ENCODE results near the gene C1orf141. TPM values are rescaled to one million over a fixed set of nuclear protein-coding genes. Genes with fewer than 3 reads are reported as not detected.
"Not testable (repeated sequence)": the region's sequence is repeated elsewhere in the genome, so short reads cannot be mapped to it uniquely, and the experiment has no call there.

C1orf141 gene
- total RNA-seq, 6 experiments from 2014 or later, result not detected

- intact Hi-C loops (cut with DNase I), result no loop called here
- Histone ChIP-seq H3K36me3 (no peaks in the 10 kb centered on the region), H3K27ac (no peak overlapping the region), H3K4me1 (no peaks in the 10 kb centered on the region), H3K27me3 (no peaks in the 10 kb centered on the region), H3K4me3 (no peak overlapping the region), H3K9me3 (no peaks in the 10 kb centered on the region)
- no peak for DNase-seq
- TF ChIP-seq POLR2A (IDR thresholded peaks at IDR 0.05), result no peak
- WGBS (ENCODE audit: insufficient coverage, low coverage, low lambda C conversion rate, missing lambda C conversion rate), result 80% methylated on average over 1 of the region's 9 CpGs
- no peak for ATAC-seq
Measured at GRCh38 chr1:67084765-67085318, 49.9 kb downstream of the C1orf141 start.

GRCh38 chr1:67078291-67078690, 56.5 kb downstream of the C1orf141 start:
- WGBS (ENCODE audit: insufficient coverage, low coverage, low lambda C conversion rate, missing lambda C conversion rate), result 71% methylated on average over 3 of the region's 3 CpGs
- TF ChIP-seq CTCF (IDR thresholded peaks at IDR 0.05) (no peak), POLR2A (IDR thresholded peaks at IDR 0.05) (no peak)

GRCh38 chr1:67077593-67077992, 57.2 kb downstream of the C1orf141 start:
- Histone ChIP-seq H3K4me3 (no peak overlapping the region), H3K9me3 (no peaks in the 10 kb centered on the region), H3K27ac (no peak overlapping the region), H3K27me3 (no peaks in the 10 kb centered on the region), H3K36me3 (no peaks in the 10 kb centered on the region), H3K4me1 (no peaks in the 10 kb centered on the region)
- no peak for TF ChIP-seq CTCF (IDR thresholded peaks at IDR 0.05)
- no peak for TF ChIP-seq POLR2A (IDR thresholded peaks at IDR 0.05)
- ATAC-seq (no peak), DNase-seq (no peak)
- intact Hi-C loops (cut with DNase I), result no loop called here
- WGBS (ENCODE audit: insufficient coverage, low coverage, low lambda C conversion rate, missing lambda C conversion rate), result 100% methylated on average over 1 of the region's 1 CpG

More at GRCh38 chr1:67078291-67078690, 56.5 kb downstream of the C1orf141 start:
- DNase-seq, result no peak
- H3K36me3 ChIP-seq, result no peaks in the 10 kb centered on the region
- H3K4me1 ChIP-seq, result no peaks in the 10 kb centered on the region
- intact Hi-C loops (cut with DNase I), result no loop called here
- no peaks in the 10 kb centered on the region for H3K9me3 ChIP-seq
- no peak overlapping the region for H3K27ac ChIP-seq
- H3K4me3 ChIP-seq, result no peak overlapping the region
- no peak for ATAC-seq
- no peaks in the 10 kb centered on the region for H3K27me3 ChIP-seq

- DNase-seq (no peak), ATAC-seq (no peak)
- 64% methylated on average over 1 of the region's 1 CpG for WGBS (ENCODE audit: insufficient coverage, low coverage, low lambda C conversion rate, missing lambda C conversion rate)
Measured at GRCh38 chr1:67072749-67073148, 62.0 kb downstream of the C1orf141 start.

GRCh38 chr1:67067655-67068054, 67.1 kb downstream of the C1orf141 start:
- not testable (repeated sequence) for H3K9me3 ChIP-seq, H3K27ac ChIP-seq, DNase-seq, H3K4me1 ChIP-seq, H3K36me3 ChIP-seq, ATAC-seq, H3K27me3 ChIP-seq, H3K4me3 ChIP-seq
- WGBS (ENCODE audit: insufficient coverage, low coverage, low lambda C conversion rate, missing lambda C conversion rate), result 36% methylated on average over 2 of the region's 3 CpGs
- intact Hi-C loops (cut with DNase I), result loop anchor here in 1 of 2 donors (10.0 kb wide), 1 partner anchor 63 kb away; no protein-coding TSS in a partner anchor

More at GRCh38 chr1:67072749-67073148, 62.0 kb downstream of the C1orf141 start:
- H3K27ac ChIP-seq, result no peak overlapping the region
- no peaks in the 10 kb centered on the region for H3K9me3 ChIP-seq
- no peaks in the 10 kb centered on the region for H3K36me3 ChIP-seq
- no peak overlapping the region for H3K4me3 ChIP-seq
- H3K27me3 ChIP-seq, result no peaks in the 10 kb centered on the region
- H3K4me1 ChIP-seq, result no peaks in the 10 kb centered on the region
- intact Hi-C loops (cut with DNase I), result no loop called here
- TF ChIP-seq CTCF (IDR thresholded peaks at IDR 0.05) (no peak), POLR2A (IDR thresholded peaks at IDR 0.05) (no peak)

Measured in right lobe of liver (tissue), 6 donors.